Middle frontal gyrus (tissue), 1 donor: ENCODE data around the gene COG5.

Source experiments
- DNase-seq: peaks from one replicate; pipeline ENCODE4 v3.0.0-alpha.2; 2015; ENCODE audit warnings: low spot score; ENCODE audit errors: extremely low spot score

Gene COG5

GRCh38 chr7:107394831-107395230 lies 168.9 kb downstream of the COG5 start:
- no peak for DNase-seq

GRCh38 chr7:107394276-107394675 lies 169.4 kb downstream of the COG5 start:
- no peak for DNase-seq

GRCh38 chr7:107392830-107393229 lies 170.9 kb downstream of the COG5 start:
- DNase-seq, result no peak

GRCh38 chr7:107390916-107391315 lies 172.8 kb downstream of the COG5 start:
- no peak for DNase-seq

- no peak for DNase-seq
Measured at GRCh38 chr7:107388604-107389003, 175.1 kb downstream of the COG5 start.

- no peak for DNase-seq
Measured at GRCh38 chr7:107387573-107388219, 176.0 kb downstream of the COG5 start.

- no peak for DNase-seq
Measured at GRCh38 chr7:107387128-107387527, 176.6 kb downstream of the COG5 start.

GRCh38 chr7:107386548-107387102 lies 177.1 kb downstream of the COG5 start:
- no peak for DNase-seq

GRCh38 chr7:107384025-107384424 lies 179.7 kb downstream of the COG5 start:
- no peak for DNase-seq

- DNase-seq, result no peak
Measured at GRCh38 chr7:107383203-107383602, 180.5 kb downstream of the COG5 start.

- DNase-seq, result no peak
Measured at GRCh38 chr7:107381453-107381852, 182.3 kb downstream of the COG5 start.

GRCh38 chr7:107373354-107373753 lies 190.4 kb downstream of the COG5 start:
- no peak for DNase-seq

GRCh38 chr7:107372298-107372697 lies 191.4 kb downstream of the COG5 start:
- DNase-seq, result peak; percentile 27

- no peak for DNase-seq
Measured at GRCh38 chr7:107370816-107371215, 192.9 kb downstream of the COG5 start.

- no peak for DNase-seq
Measured at GRCh38 chr7:107364787-107365186, 198.9 kb downstream of the COG5 start.

- no peak for DNase-seq
Measured at GRCh38 chr7:107359520-107360316, 204.0 kb downstream of the COG5 start.

GRCh38 chr7:107355616-107356015 lies 208.1 kb downstream of the COG5 start:
- no peak for DNase-seq

- no peak for DNase-seq
Measured at GRCh38 chr7:107354640-107355039, 209.1 kb downstream of the COG5 start.

GRCh38 chr7:107353701-107354100 lies 210.0 kb downstream of the COG5 start:
- DNase-seq, result no peak

- no peak for DNase-seq
Measured at GRCh38 chr7:107345898-107346297, 217.8 kb downstream of the COG5 start.

GRCh38 chr7:107344799-107345198 lies 218.9 kb downstream of the COG5 start:
- no peak for DNase-seq

GRCh38 chr7:107344286-107344685 lies 219.4 kb downstream of the COG5 start:
- DNase-seq, result no peak

GRCh38 chr7:107338080-107338479 lies 225.6 kb downstream of the COG5 start:
- no peak for DNase-seq
